Stimulated activated CD8-positive, alpha-beta memory T cell treated with anti-CD3 and anti-CD28 coated beads, Interleukin-12 subunit alpha, Interleukin-12 subunit beta, amount 100 ng/mL, for 1 hour (primary cell): Measurements from ENCODE around the gene STX7.

Source experiments
- DNase-seq: peaks from one replicate; pipeline ENCODE4 v3.0.0-alpha.2; 2020; ENCODE audit warnings: low read depth

Gene STX7

DNA sequence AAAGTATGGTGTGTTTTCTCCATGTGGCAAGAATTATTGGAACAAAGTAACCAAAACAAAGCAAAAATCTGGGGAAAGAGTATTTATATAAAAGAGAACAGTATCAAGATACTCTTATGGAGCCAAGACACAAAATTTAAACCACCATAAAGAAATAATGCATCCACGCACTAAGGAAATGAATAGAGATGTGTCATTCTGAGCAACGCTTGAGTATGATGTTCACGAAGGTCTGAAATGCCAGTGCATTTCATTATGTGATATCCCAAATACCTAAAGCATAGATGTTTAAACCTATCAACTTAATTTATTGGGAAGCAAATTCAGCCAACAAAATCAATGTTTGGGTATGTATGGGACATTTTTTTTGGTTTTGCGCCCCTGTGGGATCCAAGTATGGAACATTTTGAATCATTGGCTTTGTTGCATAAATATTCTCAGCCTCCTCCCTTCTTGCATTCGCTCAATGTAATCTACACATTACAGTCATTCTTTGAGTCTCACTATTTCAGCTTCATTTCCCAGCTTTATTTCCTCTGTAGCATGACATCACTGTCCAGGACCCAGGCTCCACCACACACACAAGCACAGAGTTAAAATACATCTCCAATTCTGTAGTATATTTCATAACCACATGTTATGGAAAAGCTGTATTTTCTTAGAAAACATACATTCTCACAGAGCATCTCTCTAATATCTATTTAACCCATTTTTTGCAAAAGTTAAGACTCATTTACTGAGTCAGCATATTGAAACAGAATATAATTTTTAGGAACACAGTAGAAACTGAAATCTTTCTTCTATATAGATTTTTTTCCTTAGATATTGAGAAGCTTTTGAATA, 100.0 kb downstream of the STX7 start:
- DNase-seq: no peak

DNA sequence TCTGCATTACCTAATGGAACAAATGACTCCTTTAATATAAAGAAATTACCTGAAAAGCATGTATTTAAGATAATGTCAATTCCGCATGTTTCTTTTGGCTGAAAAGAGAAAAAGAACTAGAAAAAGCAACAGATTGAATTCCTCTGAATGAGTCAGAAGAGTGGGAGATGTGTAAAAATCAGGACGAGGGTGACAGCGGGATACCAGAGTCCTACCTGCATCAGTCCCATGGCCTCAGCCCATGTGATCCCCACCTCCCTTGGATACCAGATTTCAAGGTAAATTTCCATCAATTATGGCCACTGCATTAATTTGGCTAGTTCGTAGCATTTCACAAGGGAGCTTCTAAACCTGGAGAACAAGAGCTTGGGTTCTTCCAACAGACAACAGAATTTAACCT, 101.6 kb downstream of the STX7 start:
- no peak for DNase-seq

DNA sequence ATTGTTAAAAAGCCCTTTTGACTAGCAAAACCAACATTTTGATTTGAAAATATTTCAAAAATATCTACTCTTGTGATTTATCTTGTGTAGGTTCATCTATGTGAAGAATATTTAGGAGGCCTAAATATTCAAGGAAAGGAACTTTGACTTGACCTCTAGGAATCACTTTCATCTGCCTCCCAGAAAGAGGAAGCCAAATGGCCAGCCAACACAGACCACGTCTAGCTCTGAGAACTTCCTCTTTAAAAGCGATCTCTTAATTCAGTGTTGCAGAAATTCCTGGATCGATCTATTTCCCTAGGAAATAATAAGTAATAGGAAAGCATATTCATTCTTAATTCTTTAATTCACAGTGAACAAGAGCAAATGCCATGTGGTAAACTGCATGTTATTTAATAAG, 102.1 kb downstream of the STX7 start:
- DNase-seq: no peak

GRCh38 chr6:132405143-132405915, 107.6 kb downstream of the STX7 start:
- DNase-seq: no peak

GRCh38 chr6:132404736-132405135, 108.2 kb downstream of the STX7 start:
- DNase-seq: no peak

DNA sequence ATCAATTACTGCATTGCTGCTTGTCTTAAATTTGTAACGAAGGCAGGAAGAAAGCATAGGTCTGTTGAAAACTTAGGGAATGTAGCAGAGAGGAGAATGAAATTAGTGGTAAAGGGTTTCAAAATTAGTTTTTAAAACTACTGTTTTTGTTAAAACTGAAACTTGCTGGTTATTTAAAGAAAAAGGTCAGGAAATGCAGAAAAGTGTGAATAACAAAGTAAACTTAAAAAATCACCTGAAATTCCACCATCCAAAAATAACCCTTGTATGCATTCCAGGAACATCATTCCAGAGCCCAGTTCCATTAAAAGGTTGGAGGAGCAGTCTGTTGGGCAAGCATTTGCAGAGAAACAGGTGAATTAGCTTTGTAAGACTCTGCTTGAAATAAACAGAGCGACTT, 108.6 kb downstream of the STX7 start:
- no peak for DNase-seq

- DNase-seq: no peak
These were observed 111.2 kb downstream of the STX7 start for GRCh38 chr6:132401618-132402285.

DNA sequence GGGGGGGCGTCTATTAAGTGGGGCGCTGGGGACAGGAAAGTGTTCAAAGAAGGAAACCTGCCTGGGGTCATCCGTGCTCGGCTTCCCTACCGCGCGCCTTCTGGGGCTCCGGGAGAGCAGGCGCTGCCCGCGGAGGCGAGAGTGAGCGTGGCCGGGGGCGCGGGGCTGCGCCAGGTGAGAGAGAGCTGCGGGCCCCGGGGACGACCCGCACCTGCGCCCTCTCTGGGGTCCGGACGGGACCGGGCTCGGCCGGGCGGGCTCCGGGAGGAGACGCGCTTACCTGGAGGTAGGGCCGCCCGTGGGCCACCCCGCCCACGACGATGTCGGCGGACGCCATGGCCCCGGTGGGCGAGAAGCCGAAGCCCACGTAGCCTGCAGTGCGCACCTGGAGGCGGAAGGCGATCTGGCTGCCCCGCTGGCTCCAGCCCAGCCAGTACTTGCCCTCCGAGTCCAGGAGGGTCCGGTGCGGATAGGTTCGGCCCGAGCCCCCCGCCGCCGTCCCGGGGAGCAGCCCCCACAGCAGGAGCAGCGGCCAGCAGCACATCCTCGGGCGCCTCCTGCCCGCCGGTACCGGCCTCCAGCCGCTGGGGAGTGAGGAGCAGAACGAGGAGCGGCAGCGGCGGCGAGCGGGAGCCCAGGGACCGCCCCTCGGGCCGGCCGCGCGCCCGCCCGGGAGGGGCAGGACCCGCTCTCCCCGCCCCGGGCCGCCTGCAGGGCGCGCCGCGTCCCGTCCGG, 111.9 kb downstream of the STX7 start, which contains the start of gene MOXD1:
Gene MOXD1 (minus strand): TSS at position 593 of the 735 bp plus-strand sequence. CDS start 49 bp downstream, at position 544.
- no peak for DNase-seq

GRCh38 chr6:132400555-132400882, 112.4 kb downstream of the STX7 start:
- DNase-seq: no peak

- DNase-seq: no peak
These were observed 113.4 kb downstream of the STX7 start for GRCh38 chr6:132399376-132400074.
